Smooth muscle cell (in vitro differentiated cells): ENCODE measurements around the gene TTC39B. TPM values are rescaled to one million over a fixed set of nuclear protein-coding genes. Genes with fewer than 3 reads are reported as not detected.

ENCODE experiments used
- DNase-seq: peaks from one replicate; lab custom pipeline; 2025; ENCODE audit not compliant: unreplicated experiment; lab: John Stamatoyannopoulos, UW
- H2AFZ ChIP-seq: fragments of 200-600 bp; sonication (generic); 2 replicates; pipeline ENCODE4 v1.6.0; 2016; ENCODE audit warnings: antibody characterized with exemption, low read depth, mild to moderate bottlenecking
- H3F3A ChIP-seq: fragments of 200-600 bp; sonication (generic); 2 replicates; pipeline ENCODE4 v1.6.0; 2017; ENCODE audit warnings: antibody characterized with exemption, low read depth
- H3K27ac ChIP-seq: fragments of 200-600 bp; sonication (generic); 2 replicates; pipeline ENCODE4 v1.5.1; 2016; ENCODE audit warnings: low read depth, mild to moderate bottlenecking
- H3K27me3 ChIP-seq: fragments of 200-600 bp; sonication (generic); 2 replicates; pipeline ENCODE4 v1.6.1; 2016; ENCODE audit warnings: low read depth, mild to moderate bottlenecking
- H3K36me3 ChIP-seq: fragments of 200-600 bp; sonication (generic); 2 replicates; pipeline ENCODE4 v1.5.1; 2016; ENCODE audit warnings: low read depth
- H3K4me1 ChIP-seq: fragments of 200-600 bp; sonication (generic); 2 replicates; pipeline ENCODE4 v1.5.1; 2016; ENCODE audit warnings: low read depth
- H3K4me2 ChIP-seq: fragments of 200-600 bp; sonication (generic); 2 replicates; pipeline ENCODE4 v1.6.0; 2016; ENCODE audit warnings: mild to moderate bottlenecking
- H3K4me3 ChIP-seq: fragments of 200-600 bp; sonication (generic); 2 replicates; pipeline ENCODE4 v1.5.1; 2016; ENCODE audit warnings: mild to moderate bottlenecking
- H3K79me2 ChIP-seq: fragments of 200-600 bp; sonication (generic); 2 replicates; pipeline ENCODE4 v1.6.0; 2016; ENCODE audit warnings: low read depth, mild to moderate bottlenecking
- H3K9ac ChIP-seq: fragments of 200-600 bp; sonication (generic); 2 replicates; pipeline ENCODE4 v1.6.0; 2016; ENCODE audit warnings: low read depth
- H3K9me3 ChIP-seq: fragments of 200-600 bp; sonication (generic); replicated peaks from 2 replicates; pipeline ENCODE4 v1.5.1; 2016; ENCODE audit warnings: low read depth
- H4K20me1 ChIP-seq: fragments of 200-600 bp; sonication (generic); 2 replicates; pipeline ENCODE4 v1.6.0; 2016; ENCODE audit warnings: low read depth
- CTCF ChIP-seq: fragments of 200-600 bp; sonication (generic); IDR thresholded peaks from 2 replicates; pipeline ENCODE4 v1.5.1; 2017; ENCODE audit warnings: borderline replicate concordance, mild to moderate bottlenecking, antibody characterized with exemption; ENCODE audit not compliant: insufficient read depth, poor library complexity, severe bottlenecking
- WGBS: methylation state at CpG from one replicate; pipeline ENCODE4 v1.1.7; 2016; ENCODE audit warnings: low lambda C conversion rate; 5-methylcytosine and 5-hydroxymethylcytosine counted together
- polyA plus RNA-seq: library from polyadenylated mRNA; unstranded; fragments of >200 nt; fragmentation: Nextera tagmentation; extraction: Ambion mirVana; gene quantifications from 2 replicates; pipeline ENCODE4 v1.2.1, GENCODE V29; 2016
- total RNA-seq: library from RNA; depleted of rRNA; stranded (reverse); fragments of >200 nt; gene quantifications from 2 replicates; pipeline ENCODE4 v1.2.3, GENCODE V29; 2014

TTC39B gene
- total and polyA plus RNA-seq, 2 experiments from 2014 or later = 3.8 to 13.3 TPM

GRCh38 chr9:15280647-15281046 lies 26.4 kb downstream of the TTC39B start:
- Histone ChIP-seq H3K79me2 (peaks cover 4% of the 10 kb centered on the region), H3K9me3 (no peaks in the 10 kb centered on the region), H3K27ac (no peak overlapping the region), H3F3A (no peaks in the 10 kb centered on the region), H2AFZ (no peak overlapping the region), H3K4me1 (no peaks in the 10 kb centered on the region), H3K9ac (no peak overlapping the region), H3K27me3 (no peaks in the 10 kb centered on the region), H3K36me3 (no peaks in the 10 kb centered on the region), H4K20me1 (peaks cover 4% of the 10 kb centered on the region), H3K4me3 (no peak overlapping the region), H3K4me2 (no peak overlapping the region)
- 94% methylated on average over 3 of the region's 3 CpGs for WGBS
- TF ChIP-seq CTCF = no peak
- DNase-seq = no peak

- no peak overlapping the region for H3K9ac ChIP-seq
- H3K27me3 ChIP-seq = no peaks in the 10 kb centered on the region
- H4K20me1 ChIP-seq = peaks cover under 1% of the 10 kb centered on the region
- DNase-seq = no peak
- no peak overlapping the region for H3K4me2 ChIP-seq
- H3K27ac ChIP-seq = no peak overlapping the region
- H2AFZ ChIP-seq = no peak overlapping the region
- no peaks in the 10 kb centered on the region for H3K36me3 ChIP-seq
- H3K9me3 ChIP-seq = no peaks in the 10 kb centered on the region
- H3K4me1 ChIP-seq = no peaks in the 10 kb centered on the region
- TF ChIP-seq CTCF = no peak
- no peak overlapping the region for H3K4me3 ChIP-seq
- H3F3A ChIP-seq = no peaks in the 10 kb centered on the region
- H3K79me2 ChIP-seq = no peaks in the 10 kb centered on the region
These were observed 28.2 kb downstream of the TTC39B start for GRCh38 chr9:15278839-15279238.

GRCh38 chr9:15278091-15278687 lies 28.8 kb downstream of the TTC39B start:
- Histone ChIP-seq H3F3A (no peaks in the 10 kb centered on the region), H3K4me3 (no peak overlapping the region), H3K79me2 (no peaks in the 10 kb centered on the region), H3K27ac (no peak overlapping the region), H3K9me3 (no peaks in the 10 kb centered on the region), H3K36me3 (no peaks in the 10 kb centered on the region), H3K4me2 (no peak overlapping the region), H2AFZ (no peak overlapping the region), H3K4me1 (no peaks in the 10 kb centered on the region), H4K20me1 (no peaks in the 10 kb centered on the region), H3K9ac (no peak overlapping the region), H3K27me3 (no peaks in the 10 kb centered on the region)
- WGBS = 70% methylated on average over 2 of the region's 2 CpGs
- TF ChIP-seq CTCF = no peak
- DNase-seq = no peak

- peak; percentile 37 for TF ChIP-seq CTCF
- no peaks in the 10 kb centered on the region for H3K79me2 ChIP-seq
- 89% methylated on average over 9 of the region's 9 CpGs for WGBS
- H3K27me3 ChIP-seq = no peaks in the 10 kb centered on the region
- H4K20me1 ChIP-seq = no peaks in the 10 kb centered on the region
- no peak overlapping the region for H2AFZ ChIP-seq
- no peak overlapping the region for H3K4me2 ChIP-seq
- no peaks in the 10 kb centered on the region for H3K36me3 ChIP-seq
- H3K9ac ChIP-seq = no peak overlapping the region
- no peaks in the 10 kb centered on the region for H3F3A ChIP-seq
- no peaks in the 10 kb centered on the region for H3K9me3 ChIP-seq
- H3K4me1 ChIP-seq = no peaks in the 10 kb centered on the region
- no peak for DNase-seq
- H3K27ac ChIP-seq = no peak overlapping the region
- H3K4me3 ChIP-seq = no peak overlapping the region
These were observed 29.5 kb downstream of the TTC39B start for GRCh38 chr9:15277400-15278090.
